GM23338 (cell line): Measurements from ENCODE around the gene DAND5. TPM values are rescaled to one million over a fixed set of nuclear protein-coding genes. Genes with fewer than 3 reads are reported as not detected.
A peak's percentile ranks its signal among the peaks of the same experiment; 100 is the strongest.

Experiments
- ATAC-seq: fragments of 200-7000 bp; cut with Tn5 transposase; 3 replicates; pipeline ENCODE4 v1.9.1; 2020
- DNase-seq: peaks from one replicate; pipeline ENCODE4 v3.0.0-alpha.2; 2015; ENCODE audit warnings: low spot score
- H2AFZ ChIP-seq: fragments of 200-600 bp; sonication (generic); 2 replicates; pipeline ENCODE4 v1.8.0; 2016; ENCODE audit warnings: antibody characterized with exemption, mild to moderate bottlenecking, moderate library complexity
- H3F3A ChIP-seq: fragments of 200-600 bp; sonication (generic); replicated peaks from 2 replicates; pipeline ENCODE4 v1.8.0; 2017; ENCODE audit warnings: antibody characterized with exemption, mixed run types, low read depth
- H3K27ac ChIP-seq: fragments of 200-600 bp; sonication (generic); 2 replicates; pipeline ENCODE4 v1.6.1; 2016; ENCODE audit warnings: low read depth
- H3K27me3 ChIP-seq: fragments of 200-600 bp; sonication (generic); 2 replicates; pipeline ENCODE4 v1.8.0; 2016; ENCODE audit warnings: mild to moderate bottlenecking, mixed run types, moderate library complexity; ENCODE audit not compliant: insufficient read depth
- H3K36me3 ChIP-seq: fragments of 200-600 bp; sonication (generic); 2 replicates; pipeline ENCODE4 v1.8.0; 2016; ENCODE audit warnings: mild to moderate bottlenecking; ENCODE audit not compliant: insufficient read depth
- H3K4me1 ChIP-seq: fragments of 200-600 bp; sonication (generic); 2 replicates; pipeline ENCODE4 v1.8.0; 2016; ENCODE audit warnings: mild to moderate bottlenecking, moderate library complexity; ENCODE audit not compliant: insufficient read depth
- H3K4me2 ChIP-seq: fragments of 200-600 bp; sonication (generic); 2 replicates; pipeline ENCODE4 v1.7.1; 2017; ENCODE audit warnings: mixed run types
- H3K4me3 ChIP-seq: fragments of 200-600 bp; sonication (generic); 2 replicates; pipeline ENCODE4 v1.6.1; 2016; ENCODE audit warnings: mixed run types
- H3K79me2 ChIP-seq: fragments of 200-600 bp; sonication (generic); replicated peaks from 2 replicates; pipeline ENCODE4 v1.8.0; 2017; ENCODE audit warnings: mild to moderate bottlenecking; ENCODE audit not compliant: insufficient read depth
- H3K9me2 ChIP-seq: fragments of 200-600 bp; sonication (generic); 2 replicates; pipeline ENCODE4 v1.8.0; 2017; ENCODE audit not compliant: insufficient read depth
- H4K20me1 ChIP-seq: fragments of 200-600 bp; sonication (generic); replicated peaks from 2 replicates; pipeline ENCODE4 v1.8.0; 2017; ENCODE audit warnings: mild to moderate bottlenecking; ENCODE audit not compliant: insufficient read depth
- H3K27ac Mint-ChIP-seq: 2 replicates; pipeline ENCODE4 v1.8.0; 2020; ENCODE audit warnings: inconsistent platforms, mild to moderate bottlenecking, moderate library complexity, mixed read lengths
- H3K27me3 Mint-ChIP-seq: 3 replicates; pipeline ENCODE4 v1.8.0; 2022; ENCODE audit warnings: low read depth, mild to moderate bottlenecking, moderate library complexity, mixed read lengths, inconsistent platforms; ENCODE audit not compliant: insufficient read depth, poor library complexity
- H3K36me3 Mint-ChIP-seq: 3 replicates; pipeline ENCODE4 v1.8.0; 2021; ENCODE audit warnings: low read depth, mild to moderate bottlenecking, inconsistent platforms, moderate library complexity, mixed read lengths
- H3K4me1 Mint-ChIP-seq: 3 replicates; pipeline ENCODE4 v1.8.0; 2020; ENCODE audit warnings: mild to moderate bottlenecking, inconsistent platforms, mixed read lengths
- H3K4me3 Mint-ChIP-seq: 3 replicates; pipeline ENCODE4 v1.8.0; 2021; ENCODE audit warnings: moderate library complexity, mild to moderate bottlenecking, inconsistent platforms, mixed read lengths
- H3K9me3 Mint-ChIP-seq: 3 replicates; pipeline ENCODE4 v1.8.0; 2020; ENCODE audit warnings: moderate library complexity, mild to moderate bottlenecking, inconsistent platforms, mixed read lengths
- CREB1 ChIP-seq: fragments of 250-450 bp; sonication (Bioruptor Pico); IDR thresholded peaks from 2 replicates; pipeline ENCODE4 v1.5.0; 2020; ENCODE audit warnings: low read depth, mild to moderate bottlenecking, moderate library complexity
- EZH2 ChIP-seq: fragments of 200-600 bp; sonication (generic); IDR thresholded peaks from one replicate; pipeline ENCODE4 v1.8.0; 2017; ENCODE audit warnings: antibody characterized with exemption, mild to moderate bottlenecking, low read depth; ENCODE audit not compliant: unreplicated experiment
- JUNB ChIP-seq: IDR thresholded peaks from one replicate; pipeline ENCODE4 v1.6.1; 2016; ENCODE audit warnings: antibody characterized with exemption; ENCODE audit not compliant: unreplicated experiment
- NANOG ChIP-seq: IDR thresholded peaks from 2 replicates; pipeline ENCODE4 v1.6.1; 2016; ENCODE audit warnings: antibody characterized with exemption, borderline replicate concordance
- POLR2AphosphoS5 ChIP-seq: IDR thresholded peaks from 2 replicates; pipeline ENCODE4 v1.6.1; 2016; ENCODE audit warnings: antibody characterized with exemption, low read depth
- polyA plus RNA-seq: library from polyadenylated mRNA; unstranded; fragments of >200 nt; fragmentation: Nextera tagmentation; extraction: Ambion mirVana; gene quantifications from 2 replicates; pipeline ENCODE4 v1.2.1, GENCODE V29; 2016
- total RNA-seq: library from RNA; depleted of rRNA; stranded (reverse); fragments of >200 nt; shearing (Covaris generic); gene quantifications from 2 replicates; pipeline ENCODE4 v1.2.3, GENCODE V29; 2014
- TF ChIP-seq, protein P1 (sequence below), 2 experiments: fragments of 200-600 bp in 1 of 2; sonication (generic) in 1 of 2; conservative IDR thresholded peaks; 2 replicates each; pipeline versions ENCODE4 v1.5.1 to v1.6.1; 2016 to 2017; ENCODE audit warnings: antibody characterized with exemption in 2 of 2, low read depth in 2 of 2, mild to moderate bottlenecking in 2 of 2, moderate library complexity in 1 of 2
- TF ChIP-seq, protein P2 (sequence below): IDR thresholded peaks from one replicate; pipeline ENCODE4 v1.6.1; 2018; ENCODE audit warnings: antibody characterized with exemption; ENCODE audit not compliant: unreplicated experiment
- TF ChIP-seq, protein P3 (sequence below): IDR thresholded peaks from 2 replicates; pipeline ENCODE4 v1.6.1; 2016; ENCODE audit warnings: antibody characterized with exemption

The DAND5 gene
- total and polyA plus RNA-seq, 2 experiments from 2014 or later: 0.18 to 0.28 TPM

DNA sequence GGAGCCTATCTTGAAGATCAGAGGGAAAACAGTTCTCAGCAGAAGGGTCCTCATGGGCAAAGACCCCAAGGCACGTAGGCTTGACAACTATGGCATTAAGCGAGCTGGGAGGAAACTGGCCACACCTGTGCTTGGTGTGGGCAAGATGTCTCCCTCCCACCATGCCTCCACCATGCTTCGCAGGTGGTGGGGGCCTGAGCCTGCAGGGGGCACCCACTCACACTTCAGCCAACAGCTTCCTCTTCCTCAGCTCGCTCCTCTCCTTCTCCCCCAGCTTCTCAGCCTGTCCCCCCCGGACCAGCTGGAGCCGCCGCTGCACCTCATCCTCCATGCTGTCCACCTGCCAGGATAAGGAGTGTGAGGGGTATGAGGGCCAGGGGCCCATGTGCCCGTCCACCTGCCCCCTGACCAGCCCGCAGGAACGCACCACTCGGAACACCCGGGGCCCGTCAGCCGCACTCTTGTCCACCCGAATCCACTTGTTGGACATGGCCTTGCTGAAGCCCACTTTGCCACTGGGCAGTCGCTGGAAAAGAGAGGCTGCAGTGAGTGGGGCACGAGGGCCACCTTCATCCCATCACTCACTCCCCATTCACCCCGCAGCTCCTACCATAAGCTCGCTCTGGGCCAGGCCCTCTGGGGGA, 39.3 kb upstream of the DAND5 start:
- H3K27ac Mint-ChIP-seq: no peak overlapping the region
- Histone ChIP-seq H2AFZ (no peak overlapping the region), H3K27me3 (no peaks in the 10 kb centered on the region), H3K79me2 (peaks cover 27% of the 10 kb centered on the region), H3K9me2 (no peaks in the 10 kb centered on the region), H3K4me2 (no peak overlapping the region), H3K4me1 (peaks cover 7% of the 10 kb centered on the region; the same call in 1 of the 2 replicates), H3K4me3 (no peak overlapping the region), H4K20me1 (no peaks in the 10 kb centered on the region; the same call in 1 of the 2 replicates), H3K27ac (no peak overlapping the region), H3F3A (no peaks in the 10 kb centered on the region), H3K36me3 (peaks cover 34% of the 10 kb centered on the region)
- TF ChIP-seq CREB1 (CRISPR knock-in tag): no peak
- TF ChIP-seq, protein P1, sequence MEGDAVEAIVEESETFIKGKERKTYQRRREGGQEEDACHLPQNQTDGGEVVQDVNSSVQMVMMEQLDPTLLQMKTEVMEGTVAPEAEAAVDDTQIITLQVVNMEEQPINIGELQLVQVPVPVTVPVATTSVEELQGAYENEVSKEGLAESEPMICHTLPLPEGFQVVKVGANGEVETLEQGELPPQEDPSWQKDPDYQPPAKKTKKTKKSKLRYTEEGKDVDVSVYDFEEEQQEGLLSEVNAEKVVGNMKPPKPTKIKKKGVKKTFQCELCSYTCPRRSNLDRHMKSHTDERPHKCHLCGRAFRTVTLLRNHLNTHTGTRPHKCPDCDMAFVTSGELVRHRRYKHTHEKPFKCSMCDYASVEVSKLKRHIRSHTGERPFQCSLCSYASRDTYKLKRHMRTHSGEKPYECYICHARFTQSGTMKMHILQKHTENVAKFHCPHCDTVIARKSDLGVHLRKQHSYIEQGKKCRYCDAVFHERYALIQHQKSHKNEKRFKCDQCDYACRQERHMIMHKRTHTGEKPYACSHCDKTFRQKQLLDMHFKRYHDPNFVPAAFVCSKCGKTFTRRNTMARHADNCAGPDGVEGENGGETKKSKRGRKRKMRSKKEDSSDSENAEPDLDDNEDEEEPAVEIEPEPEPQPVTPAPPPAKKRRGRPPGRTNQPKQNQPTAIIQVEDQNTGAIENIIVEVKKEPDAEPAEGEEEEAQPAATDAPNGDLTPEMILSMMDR (conservative IDR thresholded peaks at IDR 0.05; ENCODE audit: low read depth in 2 of 2): no peak
- TF ChIP-seq, protein P2, sequence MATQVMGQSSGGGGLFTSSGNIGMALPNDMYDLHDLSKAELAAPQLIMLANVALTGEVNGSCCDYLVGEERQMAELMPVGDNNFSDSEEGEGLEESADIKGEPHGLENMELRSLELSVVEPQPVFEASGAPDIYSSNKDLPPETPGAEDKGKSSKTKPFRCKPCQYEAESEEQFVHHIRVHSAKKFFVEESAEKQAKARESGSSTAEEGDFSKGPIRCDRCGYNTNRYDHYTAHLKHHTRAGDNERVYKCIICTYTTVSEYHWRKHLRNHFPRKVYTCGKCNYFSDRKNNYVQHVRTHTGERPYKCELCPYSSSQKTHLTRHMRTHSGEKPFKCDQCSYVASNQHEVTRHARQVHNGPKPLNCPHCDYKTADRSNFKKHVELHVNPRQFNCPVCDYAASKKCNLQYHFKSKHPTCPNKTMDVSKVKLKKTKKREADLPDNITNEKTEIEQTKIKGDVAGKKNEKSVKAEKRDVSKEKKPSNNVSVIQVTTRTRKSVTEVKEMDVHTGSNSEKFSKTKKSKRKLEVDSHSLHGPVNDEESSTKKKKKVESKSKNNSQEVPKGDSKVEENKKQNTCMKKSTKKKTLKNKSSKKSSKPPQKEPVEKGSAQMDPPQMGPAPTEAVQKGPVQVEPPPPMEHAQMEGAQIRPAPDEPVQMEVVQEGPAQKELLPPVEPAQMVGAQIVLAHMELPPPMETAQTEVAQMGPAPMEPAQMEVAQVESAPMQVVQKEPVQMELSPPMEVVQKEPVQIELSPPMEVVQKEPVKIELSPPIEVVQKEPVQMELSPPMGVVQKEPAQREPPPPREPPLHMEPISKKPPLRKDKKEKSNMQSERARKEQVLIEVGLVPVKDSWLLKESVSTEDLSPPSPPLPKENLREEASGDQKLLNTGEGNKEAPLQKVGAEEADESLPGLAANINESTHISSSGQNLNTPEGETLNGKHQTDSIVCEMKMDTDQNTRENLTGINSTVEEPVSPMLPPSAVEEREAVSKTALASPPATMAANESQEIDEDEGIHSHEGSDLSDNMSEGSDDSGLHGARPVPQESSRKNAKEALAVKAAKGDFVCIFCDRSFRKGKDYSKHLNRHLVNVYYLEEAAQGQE: no peak
- no peak for TF ChIP-seq JUNB
- no peak for TF ChIP-seq NANOG
- TF ChIP-seq POLR2AphosphoS5: no peak
- DNase-seq (no peak), ATAC-seq (no peak)
- H3K9me3 Mint-ChIP-seq: no peaks in the 10 kb centered on the region
- peaks cover 6% of the 10 kb centered on the region for H3K27me3 Mint-ChIP-seq
- peaks cover 17% of the 10 kb centered on the region for H3K4me1 Mint-ChIP-seq
- no peak overlapping the region for H3K4me3 Mint-ChIP-seq
- peaks cover 59% of the 10 kb centered on the region for H3K36me3 Mint-ChIP-seq

DNA sequence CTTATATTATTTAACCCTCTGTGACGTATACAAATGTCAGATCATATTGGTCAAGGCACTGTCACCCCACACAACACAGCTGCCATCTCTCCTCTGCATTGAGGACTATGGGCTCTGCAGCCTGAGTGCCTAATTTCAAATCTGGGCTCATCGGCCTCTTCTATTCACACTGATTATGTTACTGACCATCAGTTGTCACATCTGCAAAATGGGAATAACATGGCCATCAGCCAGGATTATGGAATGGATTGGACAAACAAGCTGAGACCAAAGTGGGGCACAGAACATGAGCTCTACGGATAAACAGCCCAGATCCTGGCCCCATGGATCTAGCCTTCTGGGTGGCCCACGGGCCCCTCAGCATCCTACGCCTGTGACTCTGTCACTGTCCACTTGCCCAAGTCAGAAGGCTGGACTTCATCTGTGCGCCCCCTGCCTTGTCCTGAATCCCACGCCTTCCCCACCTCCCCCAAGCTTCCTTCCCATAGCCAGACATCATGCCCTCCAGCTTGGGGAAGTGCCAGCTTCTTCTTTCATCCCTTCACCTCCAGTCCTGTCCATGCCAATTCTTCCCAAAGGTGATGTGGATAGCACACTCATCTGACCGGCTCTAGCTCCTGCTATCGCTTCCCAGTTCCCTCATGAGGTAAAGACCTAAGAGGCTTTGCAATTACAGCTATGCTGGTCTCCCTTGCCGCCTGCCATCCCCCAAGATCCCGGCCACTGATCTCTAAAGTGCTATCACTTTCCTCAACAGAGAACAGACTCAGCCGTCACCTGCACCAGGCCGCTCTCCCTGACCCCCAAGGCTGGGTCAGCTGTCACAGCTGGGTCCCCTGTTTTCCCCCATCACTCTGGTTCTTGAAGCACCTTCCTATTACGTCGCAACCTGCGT, 36.7 kb upstream of the DAND5 start:
- no peaks in the 10 kb centered on the region for H3K9me3 Mint-ChIP-seq
- peak overlapping the region; percentile 54 for H3K27ac Mint-ChIP-seq
- H4K20me1 ChIP-seq: no peaks in the 10 kb centered on the region; the same call in 1 of the 2 replicates
- H3K9me2 ChIP-seq: no peaks in the 10 kb centered on the region
- peak overlapping the region; percentile 81 for H2AFZ ChIP-seq
- ATAC-seq (no peak), DNase-seq (no peak)
- peaks cover 27% of the 10 kb centered on the region for H3K4me1 Mint-ChIP-seq
- peaks cover 10% of the 10 kb centered on the region for H3F3A ChIP-seq
- H3K27ac ChIP-seq: no peak overlapping the region
- H3K4me1 ChIP-seq: peaks cover 16% of the 10 kb centered on the region; the same call in 1 of the 2 replicates
- peaks cover 6% of the 10 kb centered on the region for H3K27me3 Mint-ChIP-seq
- H3K27me3 ChIP-seq: no peaks in the 10 kb centered on the region
- H3K4me3 ChIP-seq: peak overlapping the region; percentile 99
- H3K79me2 ChIP-seq: peaks cover 27% of the 10 kb centered on the region
- H3K4me2 ChIP-seq: peak overlapping the region; percentile 97
- H3K36me3 ChIP-seq: peaks cover 15% of the 10 kb centered on the region
- H3K4me3 Mint-ChIP-seq: peak overlapping the region; percentile 96
- peaks cover 36% of the 10 kb centered on the region for H3K36me3 Mint-ChIP-seq
- TF ChIP-seq POLR2AphosphoS5 (no peak), EZH2 (no peak)
- TF ChIP-seq, protein P1 (conservative IDR thresholded peaks at IDR 0.05; ENCODE audit: low read depth in 2 of 2): no peak
- TF ChIP-seq, protein P2: no peak
- TF ChIP-seq, protein P3, sequence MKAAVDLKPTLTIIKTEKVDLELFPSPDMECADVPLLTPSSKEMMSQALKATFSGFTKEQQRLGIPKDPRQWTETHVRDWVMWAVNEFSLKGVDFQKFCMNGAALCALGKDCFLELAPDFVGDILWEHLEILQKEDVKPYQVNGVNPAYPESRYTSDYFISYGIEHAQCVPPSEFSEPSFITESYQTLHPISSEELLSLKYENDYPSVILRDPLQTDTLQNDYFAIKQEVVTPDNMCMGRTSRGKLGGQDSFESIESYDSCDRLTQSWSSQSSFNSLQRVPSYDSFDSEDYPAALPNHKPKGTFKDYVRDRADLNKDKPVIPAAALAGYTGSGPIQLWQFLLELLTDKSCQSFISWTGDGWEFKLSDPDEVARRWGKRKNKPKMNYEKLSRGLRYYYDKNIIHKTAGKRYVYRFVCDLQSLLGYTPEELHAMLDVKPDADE: no peak
